Measurements from ENCODE around the gene SUGCT. TPM values are rescaled to one million over a fixed set of nuclear protein-coding genes. Genes with fewer than 3 reads are reported as not detected.

Gene SUGCT
- total and polyA plus RNA-seq, 3 donors from 2014 or later, result 7.1 to 9.8 (median 8.1) TPM

GRCh38 chr7:40786909-40787308, 652.1 kb downstream of the SUGCT start:
- Histone ChIP-seq H3K27ac (no peak overlapping the region), H3K4me1 (no peaks in the 10 kb centered on the region), H3K4me3 (no peak overlapping the region), H3K36me3 (ENCODE audit: low read depth, missing control alignments) (no peaks in the 10 kb centered on the region), H3K27me3 (no peaks in the 10 kb centered on the region), H3K9me3 (no peaks in the 10 kb centered on the region)
- 93 to 98% methylated on average over 1 of the region's 1 CpG for WGBS, 2 donors
- intact Hi-C loops (cut with DNase I; ENCODE audit: low total_unique reads), result no loop called here
- TF ChIP-seq CTCF (IDR thresholded peaks at IDR 0.05) (no peak), POLR2A (IDR thresholded peaks at IDR 0.05) (no peak)
- no peak for DNase-seq

GRCh38 chr7:40793132-40793531, 658.3 kb downstream of the SUGCT start:
- intact Hi-C loops (cut with DNase I; ENCODE audit: low total_unique reads), result no loop called here
- TF ChIP-seq POLR2A (IDR thresholded peaks at IDR 0.05) (no peak), CTCF (IDR thresholded peaks at IDR 0.05) (no peak)
- Histone ChIP-seq H3K9me3 (no peaks in the 10 kb centered on the region), H3K4me3 (no peak overlapping the region), H3K27me3 (no peaks in the 10 kb centered on the region), H3K27ac (no peak overlapping the region), H3K36me3 (ENCODE audit: low read depth, missing control alignments) (no peaks in the 10 kb centered on the region), H3K4me1 (no peaks in the 10 kb centered on the region)
- DNase-seq, result no peak
- 93% methylated on average over 3 of the region's 3 CpGs for WGBS, 2 donors

- Histone ChIP-seq H3K9me3 (no peaks in the 10 kb centered on the region), H3K4me1 (no peaks in the 10 kb centered on the region), H3K36me3 (ENCODE audit: low read depth, missing control alignments) (no peaks in the 10 kb centered on the region), H3K27ac (peak overlapping the region; percentile 39 to 69), H3K27me3 (no peaks in the 10 kb centered on the region), H3K4me3 (no peak overlapping the region)
- no peak for DNase-seq
- TF ChIP-seq POLR2A (IDR thresholded peaks at IDR 0.05) (no peak), CTCF (IDR thresholded peaks at IDR 0.05) (no peak)
- 20 to 27% methylated on average over 1 of the region's 1 CpG for WGBS, 2 donors
- intact Hi-C loops (cut with DNase I; ENCODE audit: low total_unique reads), result no loop called here
These were observed 660.8 kb downstream of the SUGCT start for GRCh38 chr7:40795607-40796006.

GRCh38 chr7:40796723-40797122, 661.9 kb downstream of the SUGCT start:
- intact Hi-C loops (cut with DNase I; ENCODE audit: low total_unique reads), result no loop called here
- TF ChIP-seq CTCF (IDR thresholded peaks at IDR 0.05) (no peak), POLR2A (IDR thresholded peaks at IDR 0.05) (no peak)
- 59 to 82% methylated on average over 1 of the region's 1 CpG for WGBS, 2 donors
- no peak overlapping the region for H3K4me3 ChIP-seq
- no peaks in the 10 kb centered on the region for H3K27me3 ChIP-seq
- DNase-seq, result no peak
- H3K36me3 ChIP-seq (ENCODE audit: low read depth, missing control alignments), result no peaks in the 10 kb centered on the region
- H3K9me3 ChIP-seq, result no peaks in the 10 kb centered on the region
- H3K27ac ChIP-seq, result peak overlapping the region in 1 of 2 donors; percentile 69
- no peaks in the 10 kb centered on the region for H3K4me1 ChIP-seq

GRCh38 chr7:40798613-40799012, 663.8 kb downstream of the SUGCT start:
- 96 to 99% methylated on average over 2 of the region's 2 CpGs for WGBS, 2 donors
- H3K4me1 ChIP-seq, result no peaks in the 10 kb centered on the region
- intact Hi-C loops (cut with DNase I; ENCODE audit: low total_unique reads), result no loop called here
- H3K4me3 ChIP-seq, result no peak overlapping the region
- TF ChIP-seq CTCF (IDR thresholded peaks at IDR 0.05) (no peak), POLR2A (IDR thresholded peaks at IDR 0.05) (no peak)
- no peak for DNase-seq
- H3K27ac ChIP-seq, result no peak overlapping the region
- no peaks in the 10 kb centered on the region for H3K27me3 ChIP-seq
- H3K36me3 ChIP-seq (ENCODE audit: low read depth, missing control alignments), result no peaks in the 10 kb centered on the region
- no peaks in the 10 kb centered on the region for H3K9me3 ChIP-seq
